SK-N-SH treated with all-trans-retinoic acid at 6 μM for 48 hours (cell line): ENCODE measurements around the gene SLAMF8.

Source experiments
- ARNTL ChIP-seq: fragments of 450-650 bp; formaldehyde crosslinking; IDR thresholded peaks from 2 replicates; pipeline ENCODE4 v1.5.0; 2020; ENCODE audit warnings: low read depth, mild to moderate bottlenecking, moderate library complexity, borderline replicate concordance
- CSDC2 ChIP-seq: fragments of 250-450 bp; sonication (Bioruptor Pico); IDR thresholded peaks from 2 replicates; pipeline ENCODE4 v1.5.0; 2020; ENCODE audit warnings: mild to moderate bottlenecking, moderate library complexity
- TCF4 ChIP-seq: fragments of 250-450 bp; sonication (Bioruptor Pico); IDR thresholded peaks from 2 replicates; pipeline ENCODE4 v1.8.0; 2021; ENCODE audit warnings: mild to moderate bottlenecking, moderate library complexity, borderline replicate concordance
- ZFP30 ChIP-seq: fragments of 450-650 bp; formaldehyde crosslinking; IDR thresholded peaks from 2 replicates; pipeline ENCODE4 v1.5.0; 2022; ENCODE audit warnings: mild to moderate bottlenecking, moderate library complexity
- TF ChIP-seq, protein P1 (sequence below): fragments of 250-450 bp; sonication (Bioruptor Pico); IDR thresholded peaks from 2 replicates; pipeline ENCODE4 v1.5.1; 2020; ENCODE audit warnings: low read depth, mild to moderate bottlenecking, moderate library complexity

DNA sequence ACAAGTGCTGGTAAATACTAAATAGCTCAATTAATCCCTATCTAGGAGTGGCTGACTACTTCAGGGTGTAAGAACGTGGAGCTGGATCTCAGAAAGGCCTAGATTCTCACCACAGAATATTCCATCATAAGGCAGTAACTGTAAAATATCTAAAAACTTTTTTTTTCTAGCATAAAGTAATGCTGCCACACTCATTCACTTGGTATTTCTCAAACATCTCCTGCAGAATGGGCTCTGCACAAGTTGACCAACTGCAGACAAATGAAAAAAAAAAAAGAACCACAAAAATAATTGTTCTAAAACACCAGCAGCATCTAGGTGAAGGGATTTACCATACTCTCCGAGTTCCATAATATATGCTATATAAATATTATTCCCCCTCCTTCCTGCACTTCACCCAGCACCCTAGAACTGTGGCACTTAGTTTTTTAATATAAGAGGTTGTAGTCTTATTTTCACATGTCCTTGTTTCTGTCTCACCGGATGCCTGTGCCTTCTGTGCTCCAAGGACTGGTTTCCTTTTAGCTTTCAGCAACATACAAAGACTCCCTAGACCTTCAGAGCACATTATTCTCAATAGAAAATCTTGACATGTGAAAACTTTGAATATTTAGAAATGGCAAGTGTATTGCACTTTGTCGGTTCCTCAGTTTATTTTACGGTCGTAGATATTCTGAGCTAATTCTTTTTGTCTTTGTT, 26.9 kb downstream of the SLAMF8 start:
- TF ChIP-seq, protein P1, sequence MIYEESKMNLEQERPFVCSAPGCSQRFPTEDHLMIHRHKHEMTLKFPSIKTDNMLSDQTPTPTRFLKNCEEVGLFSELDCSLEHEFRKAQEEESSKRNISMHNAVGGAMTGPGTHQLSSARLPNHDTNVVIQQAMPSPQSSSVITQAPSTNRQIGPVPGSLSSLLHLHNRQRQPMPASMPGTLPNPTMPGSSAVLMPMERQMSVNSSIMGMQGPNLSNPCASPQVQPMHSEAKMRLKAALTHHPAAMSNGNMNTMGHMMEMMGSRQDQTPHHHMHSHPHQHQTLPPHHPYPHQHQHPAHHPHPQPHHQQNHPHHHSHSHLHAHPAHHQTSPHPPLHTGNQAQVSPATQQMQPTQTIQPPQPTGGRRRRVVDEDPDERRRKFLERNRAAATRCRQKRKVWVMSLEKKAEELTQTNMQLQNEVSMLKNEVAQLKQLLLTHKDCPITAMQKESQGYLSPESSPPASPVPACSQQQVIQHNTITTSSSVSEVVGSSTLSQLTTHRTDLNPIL (CRISPR knock-in tag): no peak
- TF ChIP-seq ZFP30 (no peak), CSDC2 (CRISPR knock-in tag) (no peak), ARNTL (no peak), TCF4 (CRISPR knock-in tag) (no peak)
